ENCODE results near the gene PMPCB.

Gene PMPCB

GRCh38 chr7:103292122-103292521 is 5.1 kb upstream of the PMPCB start:
- DNase-seq (ENCODE audit: low spot score): no peak
- in situ Hi-C loops (cut with MboI; ENCODE audit: low sequenced_read_pairs, unreplicated experiment): no loop called here
- no peak for TF ChIP-seq CTCF (IDR thresholded peaks at IDR 0.05; ENCODE audit: borderline replicate concordance, control extremely low read depth, extremely low read depth, insufficient read depth, missing control alignments)

- no peak for TF ChIP-seq CTCF (IDR thresholded peaks at IDR 0.05; ENCODE audit: borderline replicate concordance, control extremely low read depth, extremely low read depth, insufficient read depth, missing control alignments)
- no peak for DNase-seq (ENCODE audit: low spot score)
- in situ Hi-C loops (cut with MboI; ENCODE audit: low sequenced_read_pairs, unreplicated experiment): no loop called here
These were observed 3.7 kb upstream of the PMPCB start for GRCh38 chr7:103293526-103293925.

- no peak for DNase-seq (ENCODE audit: low spot score)
- in situ Hi-C loops (cut with MboI; ENCODE audit: low sequenced_read_pairs, unreplicated experiment): no loop called here
- TF ChIP-seq CTCF (IDR thresholded peaks at IDR 0.05; ENCODE audit: borderline replicate concordance, control extremely low read depth, extremely low read depth, insufficient read depth, missing control alignments): no peak
These were observed 573 bp downstream of the PMPCB start for GRCh38 chr7:103297837-103298179.

GRCh38 chr7:103299660-103300059 is 2.4 kb downstream of the PMPCB start:
- no peak for DNase-seq (ENCODE audit: low spot score)
- in situ Hi-C loops (cut with MboI; ENCODE audit: low sequenced_read_pairs, unreplicated experiment): no loop called here
- TF ChIP-seq CTCF (IDR thresholded peaks at IDR 0.05; ENCODE audit: borderline replicate concordance, control extremely low read depth, extremely low read depth, insufficient read depth, missing control alignments): no peak

- in situ Hi-C loops (cut with MboI; ENCODE audit: low sequenced_read_pairs, unreplicated experiment): no loop called here
- no peak for DNase-seq (ENCODE audit: low spot score)
- TF ChIP-seq CTCF (IDR thresholded peaks at IDR 0.05; ENCODE audit: borderline replicate concordance, control extremely low read depth, extremely low read depth, insufficient read depth, missing control alignments): no peak
These were observed 4.2 kb downstream of the PMPCB start for GRCh38 chr7:103301441-103301840.

GRCh38 chr7:103307503-103308231 is 10.4 kb downstream of the PMPCB start:
- in situ Hi-C loops (cut with MboI; ENCODE audit: low sequenced_read_pairs, unreplicated experiment): no loop called here
- peak; percentile 20 for DNase-seq (ENCODE audit: low spot score)
- TF ChIP-seq CTCF (IDR thresholded peaks at IDR 0.05; ENCODE audit: borderline replicate concordance, control extremely low read depth, extremely low read depth, insufficient read depth, missing control alignments): no peak

All from GM13976 (cell line).